HepG2 (cell line): ENCODE results near the gene VAMP5. TPM values are rescaled to one million over a fixed set of nuclear protein-coding genes. Genes with fewer than 3 reads are reported as not detected.

Source experiments
- ASH2L ChIP-seq: fragments of 300-600, 200-600 bp; sonication (generic); IDR thresholded peaks from 2 replicates; pipeline ENCODE4 v1.7.0; 2017; ENCODE audit warnings: low read depth, mild to moderate bottlenecking, moderate library complexity, mixed read lengths, low read length; ENCODE audit not compliant: insufficient read length
- CEBPG ChIP-seq: IDR thresholded peaks from 2 replicates; pipeline ENCODE4 v1.6.1; 2016
- DPF2 ChIP-seq: sonication (generic); formaldehyde crosslinking; IDR thresholded peaks from 2 replicates; pipeline ENCODE4 v1.4.0; 2020; ENCODE audit warnings: mild to moderate bottlenecking, low read depth, missing genetic modification reagents, borderline replicate concordance
- HMGXB3 ChIP-seq: sonication (generic); formaldehyde crosslinking; IDR thresholded peaks from 2 replicates; pipeline ENCODE4 v1.4.0; 2020; ENCODE audit warnings: missing genetic modification reagents, borderline replicate concordance
- HOXA5 ChIP-seq: sonication (generic); formaldehyde crosslinking; IDR thresholded peaks from 2 replicates; pipeline ENCODE4 v1.4.0; 2020; ENCODE audit warnings: missing genetic modification reagents
- MEIS2 ChIP-seq: sonication (generic); formaldehyde crosslinking; IDR thresholded peaks from 2 replicates; pipeline ENCODE4 v1.9.0; 2021; ENCODE audit warnings: mild to moderate bottlenecking, missing genetic modification reagents
- NBN ChIP-seq: fragments of 450-650 bp; conservative IDR thresholded peaks from 2 replicates; pipeline ENCODE4 v1.6.1; 2017
- NCOA1 ChIP-seq: sonication (generic); formaldehyde crosslinking; IDR thresholded peaks from 2 replicates; pipeline ENCODE4 v1.9.0; 2021; ENCODE audit warnings: missing genetic modification reagents
- NFATC3 ChIP-seq: sonication (generic); formaldehyde crosslinking; IDR thresholded peaks from 2 replicates; pipeline ENCODE4 v1.5.1; 2020; ENCODE audit warnings: mild to moderate bottlenecking, missing genetic modification reagents
- NFRKB ChIP-seq: fragments of 450-650 bp; IDR thresholded peaks from 2 replicates; pipeline ENCODE4 v1.6.1; 2017
- ZBTB39 ChIP-seq: sonication (generic); formaldehyde crosslinking; IDR thresholded peaks from 2 replicates; pipeline ENCODE4 v1.5.0; 2020; ENCODE audit warnings: missing genetic modification reagents
- ZFP90 ChIP-seq: sonication (generic); formaldehyde crosslinking; IDR thresholded peaks from 2 replicates; pipeline ENCODE4 v1.8.0; 2022; ENCODE audit warnings: missing genetic modification reagents, mild to moderate bottlenecking, inconsistent platforms, borderline replicate concordance
- ZNF468 ChIP-seq: sonication (generic); formaldehyde crosslinking; IDR thresholded peaks from 2 replicates; pipeline ENCODE4 v1.8.0; 2022; ENCODE audit warnings: mild to moderate bottlenecking, moderate library complexity, missing genetic modification reagents
- ZNF710 ChIP-seq: sonication (generic); formaldehyde crosslinking; IDR thresholded peaks from 2 replicates; pipeline ENCODE4 v1.5.0; 2020; ENCODE audit warnings: mild to moderate bottlenecking, missing genetic modification reagents, borderline replicate concordance
- ZNF841 ChIP-seq: sonication (generic); formaldehyde crosslinking; IDR thresholded peaks from 2 replicates; pipeline ENCODE4 v1.8.1; 2023; ENCODE audit warnings: missing genetic modification reagents, borderline replicate concordance
- ZSCAN12 ChIP-seq: sonication (generic); formaldehyde crosslinking; IDR thresholded peaks from 2 replicates; pipeline ENCODE4 v1.9.0; 2021; ENCODE audit warnings: mild to moderate bottlenecking, missing genetic modification reagents
- polyA plus RNA-seq, 8 experiments: library from polyadenylated mRNA; depleted of rRNA in 3 of 8; stranded (reverse) in 7 of 8; unstranded in 1 of 8; fragments of >200 nt; fragmentation: Illumina TruSeq in 4 of 8; extraction: Trizol in 4 of 8; gene quantifications; 2 replicates each; pipeline versions ENCODE4 v1.2.1 to v1.2.3, GENCODE V29; 2011 to 2016; ENCODE audit warnings: low read depth in 4 of 8, missing spikeins in 1 of 8, mixed read lengths in 1 of 8; ENCODE audit not compliant: insufficient read depth in 1 of 8
- total RNA-seq, 5 experiments: library from RNA; depleted of rRNA; stranded (reverse); fragments of >200 nt; fragmentation: Illumina TruSeq; extraction: Trizol; gene quantifications; 2 replicates each; pipeline ENCODE4 v1.2.3, GENCODE V29; 2016; ENCODE audit warnings: low read depth in 1 of 5
- TF ChIP-seq, protein P1 (sequence below): sonication (generic); formaldehyde crosslinking; IDR thresholded peaks from 2 replicates; pipeline ENCODE4 v1.4.0; 2020; ENCODE audit warnings: missing genetic modification reagents
- TF ChIP-seq, protein P2 (sequence below): sonication (generic); formaldehyde crosslinking; IDR thresholded peaks from 2 replicates; pipeline ENCODE4 v1.5.1; 2020; ENCODE audit warnings: missing genetic modification reagents, mild to moderate bottlenecking, borderline replicate concordance

The VAMP5 gene
- total and polyA plus RNA-seq, 2 of the 13 experiments (the other 11 are each of a cell fraction or from before 2014, with no cell fraction given): 7.2 to 56.7 TPM

DNA sequence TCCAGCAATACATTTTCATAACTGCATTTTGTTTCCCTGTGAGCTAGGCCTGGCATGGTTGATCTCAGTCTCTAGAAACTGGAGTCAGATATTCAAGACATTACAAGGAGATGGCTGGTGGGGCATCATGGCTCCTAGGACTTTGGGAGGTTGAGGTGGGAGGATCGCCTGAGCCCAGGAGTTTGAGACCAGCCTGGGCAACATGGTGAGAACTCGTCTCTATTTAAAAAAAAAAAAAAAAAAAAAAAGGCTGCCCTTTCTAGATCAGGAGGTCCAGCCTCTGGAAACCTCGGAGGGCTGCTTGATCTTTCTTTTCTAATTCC, 7.2 kb upstream of the VAMP5 start (continued):
- TF ChIP-seq ZNF710 (CRISPR knock-in tag) (0 out of 2 replicates have a peak, but pooled peaks have one; percentile 3), ZNF841 (CRISPR knock-in tag) (no peak), HMGXB3 (CRISPR knock-in tag) (no peak), HOXA5 (CRISPR knock-in tag) (0 out of 2 replicates have a peak, but pooled peaks have one; percentile 35), CEBPG (CRISPR knock-in tag) (no peak), NFATC3 (CRISPR knock-in tag) (0 out of 2 replicates have a peak, but pooled peaks have one; percentile 17), NCOA1 (CRISPR knock-in tag) (no peak), MEIS2 (CRISPR knock-in tag) (no peak; the same call in 1 of the 2 replicates), ZSCAN12 (CRISPR knock-in tag) (no peak), NBN (no peak), ZFP90 (CRISPR knock-in tag) (0 out of 2 replicates have a peak, but pooled peaks have one; percentile 34), ASH2L (no peak), ZNF468 (CRISPR knock-in tag) (no peak), NFRKB (no peak), DPF2 (no peak), ZBTB39 (no peak)
- TF ChIP-seq, protein P1, sequence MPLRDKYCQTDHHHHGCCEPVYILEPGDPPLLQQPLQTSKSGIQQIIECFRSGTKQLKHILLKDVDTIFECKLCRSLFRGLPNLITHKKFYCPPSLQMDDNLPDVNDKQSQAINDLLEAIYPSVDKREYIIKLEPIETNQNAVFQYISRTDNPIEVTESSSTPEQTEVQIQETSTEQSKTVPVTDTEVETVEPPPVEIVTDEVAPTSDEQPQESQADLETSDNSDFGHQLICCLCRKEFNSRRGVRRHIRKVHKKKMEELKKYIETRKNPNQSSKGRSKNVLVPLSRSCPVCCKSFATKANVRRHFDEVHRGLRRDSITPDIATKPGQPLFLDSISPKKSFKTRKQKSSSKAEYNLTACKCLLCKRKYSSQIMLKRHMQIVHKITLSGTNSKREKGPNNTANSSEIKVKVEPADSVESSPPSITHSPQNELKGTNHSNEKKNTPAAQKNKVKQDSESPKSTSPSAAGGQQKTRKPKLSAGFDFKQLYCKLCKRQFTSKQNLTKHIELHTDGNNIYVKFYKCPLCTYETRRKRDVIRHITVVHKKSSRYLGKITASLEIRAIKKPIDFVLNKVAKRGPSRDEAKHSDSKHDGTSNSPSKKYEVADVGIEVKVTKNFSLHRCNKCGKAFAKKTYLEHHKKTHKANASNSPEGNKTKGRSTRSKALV: 0 out of 2 replicates have a peak, but pooled peaks have one; percentile 45
- TF ChIP-seq, protein P2, sequence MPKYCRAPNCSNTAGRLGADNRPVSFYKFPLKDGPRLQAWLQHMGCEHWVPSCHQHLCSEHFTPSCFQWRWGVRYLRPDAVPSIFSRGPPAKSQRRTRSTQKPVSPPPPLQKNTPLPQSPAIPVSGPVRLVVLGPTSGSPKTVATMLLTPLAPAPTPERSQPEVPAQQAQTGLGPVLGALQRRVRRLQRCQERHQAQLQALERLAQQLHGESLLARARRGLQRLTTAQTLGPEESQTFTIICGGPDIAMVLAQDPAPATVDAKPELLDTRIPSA (CRISPR knock-in tag): 0 out of 2 replicates have a peak, but pooled peaks have one; percentile 59
